NCI-H1694 treated with DMSO at 0.1 percent for 48 hours (cell line): ENCODE data around the gene TMEM116.
"Not testable (repeated sequence)": the region's sequence is repeated elsewhere in the genome, so short reads cannot be mapped to it uniquely, and the experiment has no call there.

ENCODE experiments used
- DNase-seq: peaks from one replicate; lab custom pipeline; 2025; lab: John Stamatoyannopoulos, UW

Gene TMEM116

DNA sequence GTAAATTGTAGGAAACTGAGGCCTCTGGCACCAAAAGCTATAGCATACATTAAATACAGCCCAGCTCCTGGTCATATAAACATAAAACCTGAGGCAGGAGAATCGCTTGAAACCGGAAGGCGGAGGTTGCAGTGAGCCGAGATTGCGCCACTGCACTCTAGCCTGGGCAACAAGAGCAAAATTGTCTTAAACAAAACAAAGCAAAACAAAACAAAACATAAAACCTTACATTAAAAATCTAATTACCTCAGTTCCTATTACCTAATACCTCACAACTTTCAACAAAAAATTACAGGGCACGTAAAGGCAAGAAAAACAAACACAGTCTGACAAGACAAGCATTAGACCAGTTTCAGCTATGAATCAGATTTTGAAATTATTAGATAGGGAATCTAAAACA lies 36.7 kb downstream of the TMEM116 start:
- no peak for DNase-seq

- DNase-seq, result no peak
Observed at GRCh38 chr12:111975161-111975931, 37.6 kb downstream of the TMEM116 start.

DNA sequence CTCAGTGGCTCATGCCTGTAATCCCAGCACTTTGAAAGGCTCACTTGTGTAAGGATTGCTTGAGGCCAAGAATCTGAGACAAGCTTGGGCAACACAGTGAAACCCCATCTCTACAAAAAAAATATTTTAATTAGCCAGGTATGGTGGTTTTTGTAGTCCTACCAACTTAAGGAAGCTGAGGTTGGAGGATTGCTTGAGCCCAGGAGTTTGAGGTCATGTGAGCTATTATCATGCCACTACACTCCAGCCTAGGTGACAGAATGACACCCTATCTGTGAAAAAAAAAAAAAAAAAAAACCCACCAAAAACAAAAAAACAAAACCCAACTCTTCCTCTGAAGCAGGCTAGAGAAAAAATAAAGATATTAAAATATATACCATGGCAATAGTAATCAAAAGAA lies 41.2 kb downstream of the TMEM116 start:
- no peak for DNase-seq

DNA sequence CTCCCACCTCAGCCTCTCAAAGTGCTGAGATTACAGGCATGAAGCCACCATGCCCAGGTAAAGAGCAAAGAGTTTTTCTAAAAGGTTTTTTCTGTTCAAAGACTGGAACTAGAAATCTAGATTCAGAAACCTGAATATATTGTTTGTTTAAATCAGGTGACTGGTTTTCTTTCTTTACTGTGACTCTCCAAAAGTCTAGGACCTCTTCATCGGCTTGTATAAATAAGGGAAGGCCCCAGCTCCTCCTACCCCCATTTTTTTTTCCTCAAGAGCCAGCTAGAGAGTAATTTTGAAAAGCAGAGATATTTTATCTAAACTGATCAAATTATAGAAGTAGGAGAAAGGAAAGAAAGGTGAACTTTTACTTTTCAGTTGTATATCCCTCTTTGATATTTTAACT lies 48.0 kb downstream of the TMEM116 start:
- no peak for DNase-seq

DNA sequence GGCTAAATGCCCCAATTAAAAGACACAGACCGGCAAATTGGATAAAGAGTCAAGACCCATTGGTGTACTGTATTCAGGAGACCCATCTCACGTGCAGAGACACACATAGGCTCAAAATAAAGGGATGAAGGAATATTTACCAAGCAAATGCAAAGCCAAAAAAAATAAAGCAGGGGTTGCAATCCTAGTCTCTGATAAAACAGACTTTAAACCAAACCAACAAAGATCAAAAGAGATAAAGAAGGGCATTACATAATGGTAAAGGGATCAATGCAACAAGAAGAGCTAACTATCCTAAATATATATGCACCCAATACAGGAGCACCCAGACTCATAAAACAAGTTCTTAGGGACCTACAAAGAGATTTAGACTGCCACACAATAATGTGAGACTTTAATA lies 53.4 kb downstream of the TMEM116 start:
- DNase-seq, result not testable (repeated sequence)

GRCh38 chr12:111957224-111957623 lies 55.7 kb downstream of the TMEM116 start:
- not testable (repeated sequence) for DNase-seq

- no peak for DNase-seq
Observed at GRCh38 chr12:111954969-111955368, 58.0 kb downstream of the TMEM116 start.

DNA sequence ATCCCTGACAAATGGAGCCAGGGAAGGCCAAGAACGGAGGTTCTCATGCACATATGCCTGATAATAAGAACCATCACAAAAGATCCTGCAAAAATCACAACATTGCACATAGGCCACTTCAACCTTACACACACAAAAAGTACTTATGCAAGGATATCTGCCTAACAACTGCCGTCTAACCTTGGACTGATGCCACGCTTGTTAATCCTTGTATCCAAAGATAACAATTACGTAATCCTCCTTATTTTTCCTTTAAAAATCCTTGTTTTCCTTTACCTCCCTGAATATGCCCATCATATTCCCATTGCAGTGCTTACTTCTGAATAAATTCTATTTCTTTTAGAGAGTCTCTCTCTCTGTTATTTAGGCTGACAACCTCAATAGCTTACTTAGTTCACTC lies 59.5 kb downstream of the TMEM116 start:
- no peak for DNase-seq

DNA sequence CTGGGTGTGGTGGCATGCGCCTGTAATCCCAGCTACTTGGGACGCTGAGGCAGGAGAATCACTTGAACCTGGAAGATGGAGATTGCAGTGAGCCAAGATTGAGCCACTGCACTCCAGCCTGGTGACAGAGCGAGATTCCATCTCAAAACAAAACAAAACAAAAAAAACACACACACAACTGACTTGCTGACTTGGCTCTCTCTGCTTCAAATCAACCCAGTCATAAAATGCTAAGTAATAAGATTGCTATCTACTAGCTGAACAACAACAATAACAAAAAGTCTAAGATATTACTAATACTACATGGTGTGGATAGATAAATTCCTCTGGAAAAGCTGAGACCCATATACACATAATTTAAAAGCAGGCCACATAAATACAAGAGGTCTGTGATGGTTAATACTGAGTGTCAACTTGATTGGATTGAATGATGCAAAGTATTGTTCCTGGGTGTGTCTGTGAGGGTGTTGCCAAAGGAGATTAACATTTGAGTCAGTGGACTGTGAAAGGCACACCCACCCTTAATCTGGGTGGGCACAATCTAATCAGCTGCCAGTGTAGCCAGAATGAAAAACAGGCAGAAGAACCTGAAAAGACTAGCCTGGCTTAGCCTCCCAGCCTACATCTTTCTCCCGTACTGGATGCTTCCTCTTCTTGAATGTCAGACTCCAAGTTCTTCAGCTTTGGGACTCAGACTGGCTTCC lies 60.7 kb downstream of the TMEM116 start:
- DNase-seq, result not testable (repeated sequence)

DNA sequence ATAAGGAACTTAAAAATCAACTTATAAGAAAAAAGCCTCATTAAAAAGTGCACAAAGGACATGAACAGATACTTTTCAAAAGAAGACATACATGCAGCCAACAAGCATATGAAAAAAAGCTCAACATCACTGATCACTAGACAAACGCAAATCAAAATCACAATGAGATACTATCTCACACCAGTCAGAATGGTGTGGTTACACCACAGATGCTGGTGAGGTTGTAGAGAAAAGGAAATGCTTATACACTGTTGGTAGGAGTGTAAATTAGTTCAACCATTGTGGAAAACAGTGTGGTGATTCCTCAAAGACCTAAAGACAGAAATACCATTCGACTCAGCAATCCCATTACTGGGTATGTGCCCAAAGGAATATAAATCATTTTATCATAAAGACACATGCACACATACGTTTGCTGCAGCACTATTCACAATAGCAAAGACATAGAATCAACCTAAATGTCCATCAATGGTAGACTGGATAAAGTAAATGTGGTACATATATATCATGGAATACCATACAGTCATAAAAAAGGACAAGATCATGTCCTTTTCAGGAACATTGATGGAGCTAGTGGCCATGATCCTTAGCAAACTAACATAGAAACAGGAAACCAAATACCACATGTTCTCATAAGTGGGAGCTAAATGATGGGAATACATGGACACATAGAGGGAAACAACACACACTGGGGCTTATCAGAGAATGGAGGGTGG lies 61.8 kb downstream of the TMEM116 start:
- not testable (repeated sequence) for DNase-seq

- no peak for DNase-seq
Observed at GRCh38 chr12:111943929-111944328, 69.0 kb downstream of the TMEM116 start.

GRCh38 chr12:111942557-111942956 lies 70.4 kb downstream of the TMEM116 start:
- no peak for DNase-seq

DNA sequence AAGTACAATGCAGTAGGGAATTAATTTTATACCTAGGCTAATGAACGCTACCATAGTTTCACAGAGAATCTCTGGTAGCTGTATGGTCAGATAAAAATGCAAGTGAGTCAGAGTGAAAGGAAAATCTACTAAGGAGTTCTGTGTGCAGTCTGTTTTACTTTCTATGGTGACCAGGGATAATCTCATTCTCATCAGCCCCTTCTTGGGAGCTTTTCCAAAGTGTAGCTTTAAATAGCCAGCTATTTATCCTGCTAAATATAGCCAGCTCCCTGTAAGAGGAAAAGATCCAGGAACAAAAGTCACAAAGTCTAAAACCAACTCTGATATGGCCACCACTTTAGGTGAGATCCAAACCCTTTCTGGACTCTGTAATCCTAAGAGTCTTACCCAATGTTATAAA lies 75.5 kb downstream of the TMEM116 start:
- DNase-seq, result no peak

- no peak for DNase-seq
Observed at GRCh38 chr12:111936869-111937268, 76.1 kb downstream of the TMEM116 start.

GRCh38 chr12:111932241-111932640 lies 80.7 kb downstream of the TMEM116 start:
- no peak for DNase-seq

DNA sequence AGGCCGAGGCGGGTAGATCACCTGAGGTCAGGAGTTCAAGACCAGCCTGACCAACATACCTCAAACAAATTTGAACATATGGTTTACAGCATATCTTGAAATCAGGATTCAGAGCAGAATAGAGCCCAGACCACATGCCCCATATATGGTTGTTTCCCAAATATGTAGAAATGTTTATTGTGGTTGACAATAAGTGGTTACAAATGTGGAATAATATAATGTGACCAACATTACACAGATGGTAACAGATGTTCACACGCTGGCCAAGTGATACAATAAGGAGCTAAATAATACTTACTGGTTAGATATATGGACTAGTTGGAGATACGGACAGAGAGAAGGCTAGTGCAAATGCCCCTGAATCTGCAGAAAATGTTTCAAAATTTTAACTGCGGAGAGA lies 85.6 kb downstream of the TMEM116 start:
- no peak for DNase-seq

DNA sequence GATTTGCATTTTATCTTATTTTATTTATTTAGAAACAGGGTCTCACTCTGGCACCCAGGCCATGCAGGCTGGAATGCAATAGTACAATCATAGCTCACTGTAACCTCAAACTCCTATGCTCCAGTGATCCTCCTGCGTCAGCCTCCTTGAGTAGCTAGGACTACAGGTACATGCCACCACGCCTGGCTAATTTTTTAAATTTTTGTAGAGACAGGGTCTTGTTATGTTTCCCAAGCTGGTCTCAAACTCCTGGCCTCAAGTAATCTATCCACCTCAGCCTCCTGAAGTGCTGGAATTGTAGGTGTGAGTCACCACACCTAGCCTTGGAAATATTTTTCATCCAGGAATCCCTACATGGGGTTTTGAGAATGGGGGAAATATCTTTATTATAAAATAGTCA lies 86.3 kb downstream of the TMEM116 start:
- DNase-seq, result no peak

- no peak for DNase-seq
Observed at GRCh38 chr12:111925171-111925570, 87.8 kb downstream of the TMEM116 start.

DNA sequence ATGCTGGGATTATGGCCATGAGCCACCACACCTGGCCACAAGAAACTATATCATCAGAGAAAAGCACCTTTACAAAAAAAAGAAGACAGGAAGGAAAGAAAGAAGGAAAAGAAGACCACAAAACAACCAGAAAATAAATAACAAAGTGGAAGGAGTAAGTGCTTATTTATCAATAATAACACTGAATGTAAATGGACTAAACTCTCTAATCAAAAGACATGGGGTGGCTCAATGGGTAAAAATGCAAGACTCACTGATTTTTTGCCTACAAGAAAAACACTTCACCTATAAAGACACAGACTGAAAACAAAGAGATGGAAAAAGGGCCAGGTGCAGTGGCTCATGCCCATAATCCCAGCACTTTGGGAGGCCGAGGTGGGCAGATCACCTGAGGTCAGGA lies 105.2 kb downstream of the TMEM116 start:
- no peak for DNase-seq

DNA sequence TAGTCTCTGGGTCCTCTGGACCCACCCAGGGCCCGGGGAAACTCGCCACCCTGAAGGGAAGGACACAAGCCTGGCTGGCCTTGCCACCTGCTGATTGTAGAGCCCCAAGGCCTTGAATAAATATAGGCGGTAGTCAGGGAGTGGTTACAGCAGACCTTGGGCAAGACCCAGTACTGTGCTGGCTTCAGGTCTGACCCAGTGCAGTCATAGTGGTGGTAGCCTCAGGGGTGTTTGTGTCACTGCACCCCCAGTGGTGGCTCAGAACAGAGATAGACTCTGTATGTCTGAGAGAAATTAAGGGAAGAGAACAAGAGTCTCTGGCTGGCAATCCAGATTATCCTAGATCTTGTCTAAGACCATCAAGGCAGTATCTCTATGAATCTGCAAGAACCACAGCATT lies 107.5 kb downstream of the TMEM116 start:
- DNase-seq, result no peak

- DNase-seq, result no peak
Observed at GRCh38 chr12:111904446-111904975, 108.5 kb downstream of the TMEM116 start.

- no peak for DNase-seq
Observed at GRCh38 chr12:111901182-111901581, 111.8 kb downstream of the TMEM116 start.

DNA sequence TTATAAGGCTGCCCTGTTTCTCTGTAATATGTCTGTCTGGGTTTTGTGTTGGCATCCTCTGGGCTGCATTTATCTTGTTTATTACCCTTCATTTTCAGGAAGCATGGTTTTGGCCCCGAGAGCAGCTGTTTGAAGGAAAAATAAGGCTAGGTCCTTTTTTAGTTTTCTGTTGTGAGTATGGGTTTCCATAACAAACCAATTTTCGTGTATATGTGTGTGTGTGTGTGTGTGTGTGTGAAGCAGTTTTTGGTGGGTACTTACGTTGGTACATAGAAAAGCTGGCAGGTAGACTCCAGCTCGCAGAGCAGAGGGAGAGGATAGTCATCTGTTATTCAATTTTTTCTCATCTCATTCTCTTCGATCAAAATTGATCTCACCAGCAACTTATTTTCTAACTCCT lies 118.4 kb downstream of the TMEM116 start:
- DNase-seq, result no peak
